A172 (cell line): Measurements from ENCODE around the gene DLST. TPM values are rescaled to one million over a fixed set of nuclear protein-coding genes. Genes with fewer than 3 reads are reported as not detected.

Experiments used
- DNase-seq: peaks from one replicate; pipeline ENCODE4 v3.0.0-alpha.2; 2015; ENCODE audit warnings: low spot score
- total RNA-seq: library from RNA; depleted of rRNA; stranded (reverse); fragments of >200 nt; shearing (Covaris generic); gene quantifications from 2 replicates; pipeline ENCODE4 v1.2.3, GENCODE V29; 2014

Gene DLST
- total RNA-seq, 1 experiment from 2014 or later = 26.5 TPM

- peak; percentile 67 for DNase-seq
Measured at GRCh38 chr14:74860899-74861733, 20.6 kb upstream of the DLST start.

DNA sequence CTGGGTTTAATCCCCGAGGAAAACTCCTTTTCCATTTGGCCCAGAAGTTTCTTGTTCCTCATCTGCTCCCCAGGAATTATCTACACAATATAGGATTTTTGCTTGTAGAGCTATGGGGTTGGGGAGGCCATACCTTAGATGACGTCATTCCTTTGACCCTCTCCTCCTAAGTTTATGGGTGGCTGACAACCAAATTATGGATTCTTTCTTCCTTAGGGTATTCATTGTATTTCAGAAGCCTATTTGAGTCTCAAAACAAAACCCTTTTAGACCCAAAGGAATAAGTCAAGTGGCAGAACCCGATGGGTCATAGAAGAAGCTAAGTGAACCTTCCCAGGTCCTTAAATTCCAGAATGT lies 20.0 kb upstream of the DLST start:
- no peak for DNase-seq

- DNase-seq = no peak
Measured at GRCh38 chr14:74863274-74863673, 18.4 kb upstream of the DLST start.

GRCh38 chr14:74864198-74864597 lies 17.5 kb upstream of the DLST start:
- no peak for DNase-seq

- DNase-seq = no peak
Measured at GRCh38 chr14:74865156-74865555, 16.6 kb upstream of the DLST start.

GRCh38 chr14:74866708-74867389 lies 14.9 kb upstream of the DLST start:
- no peak for DNase-seq

DNA sequence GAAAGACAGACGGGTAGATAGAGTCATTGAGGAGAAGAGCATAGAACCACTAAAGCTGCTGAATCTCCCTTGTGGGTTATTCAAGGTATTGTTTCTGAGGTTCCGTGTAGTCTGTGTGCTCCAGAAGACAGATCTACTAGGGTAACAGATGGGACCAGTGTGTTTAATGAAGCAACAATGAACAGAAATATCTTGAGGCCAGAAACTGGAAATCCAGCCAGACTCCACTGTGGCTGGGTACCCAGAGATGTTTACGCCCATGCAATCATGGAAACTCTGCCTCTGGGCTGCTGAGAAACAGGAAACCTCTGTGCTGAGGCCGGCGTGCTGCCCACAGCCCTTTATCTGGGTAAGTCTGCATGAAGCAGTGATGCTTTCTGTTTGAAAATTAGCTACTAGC lies 14.0 kb upstream of the DLST start:
- no peak for DNase-seq

DNA sequence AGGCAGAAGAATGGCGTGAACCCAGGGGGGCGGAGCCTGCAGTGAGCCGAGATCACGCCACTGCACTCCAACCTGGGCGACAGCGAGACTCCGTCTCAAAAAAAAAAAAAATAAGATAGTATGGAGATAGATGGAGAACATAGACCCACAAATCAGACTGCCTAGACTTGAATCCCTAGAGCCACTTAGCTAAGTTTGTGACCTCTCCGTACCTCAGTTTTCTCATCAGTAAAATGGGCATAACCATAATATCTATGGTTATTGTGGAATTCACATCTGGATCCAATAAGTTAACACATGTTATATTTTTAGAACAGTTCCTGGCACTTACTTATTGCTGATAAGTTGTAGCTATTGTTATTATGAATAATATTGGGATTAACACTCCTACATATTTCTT lies 13.0 kb upstream of the DLST start:
- DNase-seq = no peak

DNA sequence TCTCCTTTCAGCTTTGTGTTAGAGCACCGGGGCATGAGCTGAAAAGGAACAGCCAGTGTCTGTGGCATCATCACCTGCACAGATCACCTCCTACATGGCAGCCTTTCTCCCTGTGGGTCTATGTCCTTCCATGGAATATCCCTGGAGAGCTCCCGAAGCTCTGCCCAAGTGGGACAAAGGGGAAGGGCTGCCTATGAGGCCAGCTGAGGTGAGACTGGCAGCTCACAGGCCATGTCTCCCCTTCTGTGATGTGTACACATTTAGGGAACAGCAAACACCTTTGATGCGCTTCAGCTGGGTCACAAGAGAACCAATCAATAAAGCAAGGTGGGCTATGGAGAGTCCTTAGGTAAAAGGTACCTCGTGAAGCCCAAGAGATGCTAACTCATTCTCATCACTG lies 9.9 kb upstream of the DLST start:
- no peak for DNase-seq

DNA sequence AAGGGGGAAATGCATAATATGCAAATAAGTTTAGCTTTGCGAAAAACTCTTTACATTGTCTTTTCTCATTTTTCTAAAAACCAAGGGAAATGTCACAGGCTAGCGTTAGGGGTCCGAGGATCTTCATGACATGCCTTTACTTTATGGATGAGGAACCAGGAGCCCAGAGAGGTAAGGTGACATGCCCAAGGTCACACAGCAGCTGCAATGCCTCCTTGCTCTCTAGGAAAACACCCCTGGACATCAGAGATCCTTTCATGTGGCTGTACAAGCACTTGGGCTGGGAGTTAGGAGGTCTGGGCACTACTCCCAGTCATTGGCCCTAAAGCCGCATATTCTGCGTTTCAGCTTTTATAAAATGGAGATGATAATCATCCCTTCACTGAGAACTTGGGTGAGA lies 6.5 kb upstream of the DLST start:
- no peak for DNase-seq

GRCh38 chr14:74875941-74876913 lies 5.5 kb upstream of the DLST start, which contains the start of gene PROX2:
Gene PROX2 (minus strand): TSS chr14:74876145. CDS start chr14:74863834, 12,311 bp downstream.
- no peak for DNase-seq

GRCh38 chr14:74879427-74880182 lies 2.1 kb upstream of the DLST start:
- DNase-seq = no peak

- DNase-seq = peak; percentile 2
Measured at GRCh38 chr14:74882103-74882920, 596 bp downstream of the DLST start.

- DNase-seq = peak; percentile 2
Measured at GRCh38 chr14:74886001-74886400, 4.3 kb downstream of the DLST start.

GRCh38 chr14:74888164-74889158 lies 6.7 kb downstream of the DLST start:
- peak; percentile 30 for DNase-seq

DNA sequence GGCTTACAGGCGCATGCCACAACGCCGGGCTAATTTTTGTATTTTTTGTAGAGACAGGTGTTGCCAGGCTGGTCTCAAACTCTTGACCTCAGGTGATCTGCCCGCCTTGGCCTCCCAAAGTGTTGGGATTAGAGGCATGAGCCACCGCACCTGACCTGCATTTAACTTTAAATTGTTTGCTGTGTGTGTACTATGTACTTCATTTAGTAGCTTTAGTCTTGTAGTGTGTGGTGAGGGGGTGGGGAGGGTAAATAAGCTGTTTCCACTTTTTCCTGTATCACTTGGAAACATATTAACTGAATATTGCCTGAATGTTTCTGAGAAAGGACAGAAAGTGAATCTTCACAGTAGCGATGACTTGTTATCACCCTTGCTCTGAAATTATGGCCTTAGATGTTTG lies 8.5 kb downstream of the DLST start:
- DNase-seq = no peak

- peak; percentile 12 for DNase-seq
Measured at GRCh38 chr14:74891870-74892269, 10.2 kb downstream of the DLST start.

DNA sequence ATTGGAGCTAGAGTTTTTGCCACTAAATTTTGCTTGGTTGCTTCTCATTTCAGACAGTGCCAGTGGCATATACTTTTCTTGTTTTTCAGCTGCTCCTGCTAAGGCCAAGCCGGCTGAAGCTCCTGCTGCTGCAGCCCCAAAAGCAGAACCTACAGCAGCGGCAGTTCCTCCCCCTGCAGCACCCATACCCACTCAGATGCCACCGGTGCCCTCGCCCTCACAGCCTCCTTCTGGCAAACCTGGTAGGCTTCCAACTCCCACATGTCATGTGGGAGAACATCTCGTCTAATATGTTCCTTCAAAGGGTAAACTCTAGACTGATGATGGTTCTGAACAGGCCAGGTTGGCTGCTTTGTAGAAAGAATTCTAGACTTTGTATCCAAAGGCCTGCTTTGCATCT lies 11.0 kb downstream of the DLST start:
- no peak for DNase-seq

GRCh38 chr14:74893614-74894091 lies 11.9 kb downstream of the DLST start:
- DNase-seq = no peak
